Mesodermal cell (in vitro differentiated cells): ENCODE results near the gene HSF2. TPM values are rescaled to one million over a fixed set of nuclear protein-coding genes. Genes with fewer than 3 reads are reported as not detected.
A peak's percentile ranks its signal among the peaks of the same experiment; 100 is the strongest.

Experiments used
- H3K27ac ChIP-seq: 2 replicates; pipeline ENCODE4 v1.7.0; 2013; ENCODE audit warnings: mild to moderate bottlenecking, low read depth, low read length, moderate library complexity; ENCODE audit not compliant: severe bottlenecking
- H3K36me3 ChIP-seq: 2 replicates; pipeline ENCODE4 v1.7.1; 2013; ENCODE audit warnings: mild to moderate bottlenecking, low read length, moderate library complexity; ENCODE audit not compliant: control insufficient read depth, insufficient read depth
- H3K4me1 ChIP-seq: one replicate; pipeline ENCODE4 v1.7.1; 2013; ENCODE audit warnings: mild to moderate bottlenecking, low read length; ENCODE audit not compliant: insufficient read depth, control insufficient read depth, poor library complexity, severe bottlenecking
- H3K4me3 ChIP-seq: 2 replicates; pipeline ENCODE4 v1.7.0; 2013; ENCODE audit warnings: low read length, control low read depth, mild to moderate bottlenecking; ENCODE audit not compliant: insufficient read depth, poor library complexity, severe bottlenecking; ENCODE audit errors: extremely low read depth
- H3K9me3 ChIP-seq: 2 replicates; pipeline ENCODE4 v1.7.1; 2013; ENCODE audit warnings: mild to moderate bottlenecking, low read length, moderate library complexity; ENCODE audit not compliant: control insufficient read depth
- WGBS, 2 experiments: methylation state at CpG; one replicate each; pipeline ENCODE4 v1.1.5; 2013; ENCODE audit warnings: missing lambda C conversion rate in 2 of 2; ENCODE audit not compliant: insufficient coverage in 2 of 2; 5-methylcytosine and 5-hydroxymethylcytosine counted together
- polyA plus RNA-seq, 2 experiments: library from polyadenylated mRNA; stranded (reverse); fragments of 50-300 nt; gene quantifications; one replicate each; pipeline ENCODE4 v1.2.3, GENCODE V29; 2013

The HSF2 gene, protein sequence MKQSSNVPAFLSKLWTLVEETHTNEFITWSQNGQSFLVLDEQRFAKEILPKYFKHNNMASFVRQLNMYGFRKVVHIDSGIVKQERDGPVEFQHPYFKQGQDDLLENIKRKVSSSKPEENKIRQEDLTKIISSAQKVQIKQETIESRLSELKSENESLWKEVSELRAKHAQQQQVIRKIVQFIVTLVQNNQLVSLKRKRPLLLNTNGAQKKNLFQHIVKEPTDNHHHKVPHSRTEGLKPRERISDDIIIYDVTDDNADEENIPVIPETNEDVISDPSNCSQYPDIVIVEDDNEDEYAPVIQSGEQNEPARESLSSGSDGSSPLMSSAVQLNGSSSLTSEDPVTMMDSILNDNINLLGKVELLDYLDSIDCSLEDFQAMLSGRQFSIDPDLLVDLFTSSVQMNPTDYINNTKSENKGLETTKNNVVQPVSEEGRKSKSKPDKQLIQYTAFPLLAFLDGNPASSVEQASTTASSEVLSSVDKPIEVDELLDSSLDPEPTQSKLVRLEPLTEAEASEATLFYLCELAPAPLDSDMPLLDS
- polyA plus RNA-seq (2013, experiment 1 of 2): 29.7 TPM
- polyA plus RNA-seq (2013, experiment 2 of 2): 26.6 TPM

DNA sequence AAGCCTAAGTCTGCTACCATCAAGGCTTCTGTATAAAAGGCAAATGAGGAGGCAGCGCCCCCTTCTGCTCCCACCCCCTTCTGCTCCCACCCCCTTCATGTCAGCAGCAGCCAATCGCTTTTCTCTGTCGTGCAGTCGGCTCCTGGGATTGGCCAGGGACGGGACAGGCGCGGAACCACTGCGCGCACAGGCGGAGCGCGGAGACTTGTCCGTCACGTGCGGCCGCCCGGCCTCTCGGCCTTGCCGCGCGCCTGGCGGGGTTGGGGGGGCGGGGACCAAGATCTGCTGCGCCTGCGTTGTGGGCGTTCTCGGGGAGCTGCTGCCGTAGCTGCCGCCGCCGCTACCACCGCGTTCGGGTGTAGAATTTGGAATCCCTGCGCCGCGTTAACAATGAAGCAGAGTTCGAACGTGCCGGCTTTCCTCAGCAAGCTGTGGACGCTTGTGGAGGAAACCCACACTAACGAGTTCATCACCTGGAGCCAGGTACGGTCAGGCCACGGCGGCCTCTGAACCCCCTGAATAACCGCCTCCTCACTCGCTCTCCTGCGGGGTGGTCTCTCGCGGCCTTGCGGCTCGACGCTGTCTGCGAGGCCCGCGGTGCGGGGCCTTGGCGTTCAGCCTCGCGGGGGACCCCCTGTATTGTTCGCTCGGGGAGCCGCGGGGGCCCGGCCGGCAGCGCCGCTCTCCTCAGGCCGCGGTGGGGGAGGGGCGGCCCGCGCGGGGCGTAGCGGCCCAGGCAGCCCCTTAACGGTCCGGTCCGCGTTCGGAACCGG lies at the start of gene HSF2:
TSS of gene HSF2 (plus strand) at position 305 of the 773 bp plus-strand sequence. CDS start at position 391, 86 bp downstream.
- WGBS, 2 experiments: 0 to 1% methylated on average over 62 to 76 of the region's 82 CpGs
- peak within 1 kb of the TSS; percentile 78 for H3K4me3 ChIP-seq
- H3K27ac ChIP-seq: peak within 1 kb of the TSS; percentile 84
- peaks cover 4% of the 10 kb centered on the region for H3K36me3 ChIP-seq
- H3K4me1 ChIP-seq: peaks cover 3% of the 10 kb centered on the region
- no peaks in the 10 kb centered on the region for H3K9me3 ChIP-seq

DNA sequence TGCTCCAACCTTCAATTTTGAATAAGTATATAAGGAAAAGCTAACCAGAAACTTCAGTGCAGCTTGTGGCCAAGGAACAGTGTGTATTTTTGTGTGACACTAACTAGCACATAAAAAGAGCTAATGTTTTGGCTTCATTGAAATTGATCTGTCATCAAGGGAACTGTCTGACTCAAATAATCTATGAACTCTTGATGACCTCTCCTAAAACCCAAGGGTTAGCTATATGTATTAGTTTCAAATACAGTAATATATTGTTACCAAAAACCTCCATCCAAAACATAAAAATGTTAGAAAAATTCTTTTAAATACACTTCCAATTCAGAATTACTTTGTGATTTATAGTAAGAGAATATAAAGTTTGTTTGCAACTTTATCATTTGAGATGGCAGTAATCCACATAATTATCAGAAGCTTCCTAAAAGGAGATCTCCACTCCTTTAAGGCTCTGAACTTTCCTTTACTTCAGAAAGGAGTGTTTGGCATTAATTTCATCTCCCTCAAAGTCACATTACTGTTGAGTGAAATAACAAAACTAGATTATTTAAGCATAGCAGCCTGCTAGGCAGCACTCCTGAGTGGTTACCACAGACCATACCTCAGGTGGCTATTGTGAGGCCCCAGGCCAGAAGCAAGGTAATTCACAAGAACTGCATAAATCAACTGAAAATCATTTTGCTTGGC lies 46.3 kb upstream of the HSF2 start:
- Histone ChIP-seq H3K4me1 (no peaks in the 10 kb centered on the region), H3K36me3 (no peaks in the 10 kb centered on the region), H3K27ac (no peak overlapping the region), H3K4me3 (no peak overlapping the region), H3K9me3 (no peaks in the 10 kb centered on the region)

DNA sequence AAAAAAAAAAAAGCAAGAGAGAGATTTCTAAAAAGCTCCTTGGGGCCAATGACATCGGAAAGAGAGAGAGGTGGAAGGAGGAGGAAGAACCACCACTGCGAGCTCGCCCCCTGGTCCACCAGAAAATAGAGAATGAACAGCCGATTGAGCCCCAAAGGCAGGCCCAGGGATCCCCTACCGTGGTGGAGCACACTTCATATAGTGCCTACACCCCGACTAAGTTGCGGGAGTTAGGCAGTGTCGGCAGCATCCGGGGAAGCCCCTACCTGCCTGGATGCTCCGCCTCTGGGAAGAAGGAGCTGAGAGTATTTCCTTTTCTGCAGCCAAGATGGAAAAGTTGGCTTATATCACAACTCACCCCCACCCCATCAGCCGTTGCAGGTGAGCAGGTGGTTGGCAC lies 38.6 kb upstream of the HSF2 start:
- 84 to 90% methylated on average over 2 to 5 of the region's 11 CpGs for WGBS, 2 experiments
- no peak overlapping the region for H3K27ac ChIP-seq
- no peaks in the 10 kb centered on the region for H3K9me3 ChIP-seq
- H3K4me3 ChIP-seq: no peak overlapping the region
- H3K36me3 ChIP-seq: no peaks in the 10 kb centered on the region
- no peaks in the 10 kb centered on the region for H3K4me1 ChIP-seq

DNA sequence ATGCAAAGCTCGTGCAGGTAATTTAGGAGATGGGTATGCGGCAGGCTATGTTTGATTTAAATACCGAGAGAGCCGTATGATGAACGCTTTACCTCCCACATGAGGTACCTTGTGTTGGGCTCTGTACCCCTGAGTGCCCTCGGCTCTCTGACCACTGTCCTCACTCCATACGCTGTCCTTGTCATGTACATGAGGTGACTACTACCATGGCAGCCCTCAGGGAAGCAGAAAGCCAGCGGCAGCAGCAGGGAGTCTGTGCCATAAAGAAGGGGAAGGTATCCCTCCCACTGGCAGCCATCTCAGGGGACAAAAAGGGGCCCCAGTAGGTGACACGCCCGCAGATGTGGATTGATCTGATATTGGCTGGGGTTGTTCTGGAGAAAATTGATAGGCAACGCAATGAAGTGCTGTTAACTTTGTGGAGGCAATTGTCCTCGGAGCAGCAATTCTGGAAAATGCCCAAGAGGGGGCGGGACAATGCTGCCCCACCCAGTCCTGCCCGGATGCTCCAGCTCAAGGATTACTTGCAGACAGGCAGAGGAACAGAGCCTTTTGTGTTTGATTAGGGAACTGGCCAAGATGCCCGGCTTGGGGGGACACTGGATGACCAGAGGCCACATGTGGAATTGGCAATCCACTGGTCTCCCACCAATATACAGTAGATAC lies 38.0 kb upstream of the HSF2 start:
- no peak overlapping the region for H3K27ac ChIP-seq
- no peak overlapping the region for H3K4me3 ChIP-seq
- H3K9me3 ChIP-seq: no peaks in the 10 kb centered on the region
- no peaks in the 10 kb centered on the region for H3K4me1 ChIP-seq
- WGBS, 2 experiments: 86 to 89% methylated on average over 13 of the region's 15 CpGs
- no peaks in the 10 kb centered on the region for H3K36me3 ChIP-seq

DNA sequence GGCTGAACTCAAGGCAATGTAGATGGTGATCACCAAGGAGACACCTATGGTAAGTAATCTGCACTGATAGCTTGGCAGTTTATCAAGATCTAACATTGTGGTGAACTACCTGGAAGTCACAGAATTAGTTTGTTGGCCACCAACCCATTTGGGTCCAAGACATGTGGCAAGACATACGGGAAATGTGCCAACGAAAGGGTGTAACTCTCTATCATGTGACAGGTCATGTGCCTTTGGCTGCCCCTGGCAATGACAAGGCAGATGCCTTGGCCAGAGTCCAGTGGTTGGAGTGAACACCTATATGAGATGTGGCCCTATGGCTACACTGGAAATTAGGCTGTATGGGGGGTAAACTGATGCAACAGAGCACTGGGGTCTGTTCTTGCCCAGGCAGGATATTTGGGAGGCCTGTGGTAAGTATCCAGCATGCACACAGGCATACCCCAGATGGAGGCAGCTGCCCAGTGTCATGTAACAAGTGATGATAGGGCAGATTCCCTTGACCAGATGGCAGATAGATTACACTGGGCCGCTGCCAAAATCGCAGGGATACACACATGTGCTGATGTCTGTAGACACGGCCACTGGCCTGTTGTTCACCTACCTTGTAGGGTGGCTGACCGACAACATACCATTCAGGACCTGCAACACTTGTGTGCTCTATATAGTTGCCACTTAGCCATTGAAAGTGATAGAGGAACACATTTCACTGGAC lies 35.5 kb upstream of the HSF2 start:
- no peaks in the 10 kb centered on the region for H3K4me1 ChIP-seq
- H3K9me3 ChIP-seq: no peaks in the 10 kb centered on the region
- H3K4me3 ChIP-seq: no peak overlapping the region
- H3K27ac ChIP-seq: no peak overlapping the region
- 82 to 86% methylated on average over 6 of the region's 6 CpGs for WGBS, 2 experiments
- H3K36me3 ChIP-seq: no peaks in the 10 kb centered on the region

DNA sequence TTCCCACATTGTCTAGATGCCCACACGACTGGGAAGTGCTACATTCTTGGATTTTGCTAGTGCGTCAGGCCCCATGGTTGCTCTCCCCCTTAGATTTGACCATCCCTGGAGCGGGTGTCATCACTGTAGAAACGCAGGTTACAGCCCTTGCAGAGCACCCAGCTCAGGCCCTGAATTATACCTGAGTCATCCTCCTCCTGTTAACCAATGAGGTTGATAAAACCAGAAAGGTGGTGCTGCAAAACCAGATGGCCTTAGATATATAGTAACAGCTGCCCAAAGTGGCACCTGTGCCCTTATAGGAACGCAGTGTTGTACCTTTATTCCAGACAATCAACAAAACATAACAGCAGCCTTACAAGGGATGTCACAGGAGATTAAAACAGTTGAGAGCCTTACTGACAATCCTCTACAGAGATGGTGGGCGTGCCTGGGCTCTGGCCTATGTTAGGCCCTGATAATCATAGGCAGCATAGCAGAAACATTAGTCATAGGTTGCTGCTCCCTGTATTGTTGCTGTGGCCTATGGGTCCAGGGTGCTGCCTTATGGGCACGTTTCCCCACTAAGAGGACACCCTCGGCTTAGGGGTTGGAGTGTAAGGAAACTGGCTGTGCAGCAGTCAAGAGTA lies 33.6 kb upstream of the HSF2 start:
- no peak overlapping the region for H3K27ac ChIP-seq
- no peak overlapping the region for H3K4me3 ChIP-seq
- H3K9me3 ChIP-seq: no peaks in the 10 kb centered on the region
- no peaks in the 10 kb centered on the region for H3K36me3 ChIP-seq
- H3K4me1 ChIP-seq: no peaks in the 10 kb centered on the region
- WGBS, 2 experiments: 89 to 96% methylated on average over 7 to 8 of the region's 8 CpGs

DNA sequence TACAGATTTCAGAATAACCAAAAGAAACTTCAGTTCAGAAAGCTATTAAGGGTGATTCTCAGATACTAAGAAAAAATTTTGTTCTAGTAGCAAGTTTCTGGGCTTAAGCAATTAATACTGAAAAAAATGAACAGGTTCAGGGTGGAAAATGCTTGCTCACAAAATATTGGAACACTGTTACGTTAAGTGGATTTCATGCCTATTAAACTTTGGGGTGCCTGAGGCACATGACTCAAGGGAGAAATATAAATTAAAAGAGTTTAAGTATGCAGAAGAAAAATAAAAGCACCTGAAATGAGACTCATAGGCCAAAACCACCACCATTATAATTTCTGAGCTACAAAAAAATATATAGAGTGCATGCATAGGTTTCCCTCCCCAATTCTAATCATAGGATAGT lies 32.3 kb upstream of the HSF2 start:
- Histone ChIP-seq H3K4me1 (no peaks in the 10 kb centered on the region), H3K27ac (no peak overlapping the region), H3K36me3 (no peaks in the 10 kb centered on the region), H3K4me3 (no peak overlapping the region), H3K9me3 (no peaks in the 10 kb centered on the region)
- WGBS, 2 experiments: 100% methylated on average over 1 of the region's 1 CpG; no CpG with 5 or more reads in 1 of the 2 experiments

DNA sequence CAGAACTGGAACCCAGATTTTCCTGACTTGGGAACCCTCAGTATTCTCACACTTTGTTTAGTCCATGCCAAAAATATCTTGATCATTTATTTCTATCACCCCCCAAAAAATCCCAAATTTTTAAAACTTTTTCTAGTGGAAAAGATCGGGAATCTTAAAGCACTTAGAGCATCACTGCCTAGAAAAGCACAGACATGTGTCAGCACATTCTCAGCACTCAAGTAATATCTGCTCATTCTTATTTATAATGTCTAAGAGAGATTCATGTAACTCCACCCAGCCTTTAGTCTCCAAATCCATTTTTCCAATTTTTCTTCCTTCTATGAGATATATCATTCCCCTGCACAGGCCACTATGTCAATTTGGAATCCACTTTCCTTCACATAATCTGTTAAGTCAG lies 29.9 kb upstream of the HSF2 start:
- no peaks in the 10 kb centered on the region for H3K36me3 ChIP-seq
- 80% methylated on average over 1 of the region's 1 CpG; no CpG with 5 or more reads in 1 of the 2 experiments for WGBS, 2 experiments
- no peaks in the 10 kb centered on the region for H3K9me3 ChIP-seq
- no peak overlapping the region for H3K27ac ChIP-seq
- H3K4me3 ChIP-seq: no peak overlapping the region
- H3K4me1 ChIP-seq: no peaks in the 10 kb centered on the region

DNA sequence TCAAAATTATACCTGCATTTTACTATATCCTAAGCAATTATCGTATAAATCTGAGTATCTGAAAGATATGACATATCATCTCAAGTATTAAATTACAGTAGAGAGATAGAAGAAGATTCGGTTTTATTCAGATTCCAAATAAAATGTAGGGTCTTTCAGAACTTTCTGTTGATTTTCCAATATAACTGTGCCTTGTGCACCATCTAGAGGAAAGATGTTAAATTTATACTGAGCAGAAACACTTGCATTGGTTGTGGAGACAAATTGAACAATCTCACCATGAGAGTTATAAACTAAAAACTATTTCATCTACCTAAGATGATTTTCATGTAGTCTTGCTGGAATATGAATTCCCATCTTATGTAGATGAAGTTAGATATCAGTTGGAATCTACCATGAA lies 26.8 kb upstream of the HSF2 start:
- no peak overlapping the region for H3K27ac ChIP-seq
- H3K9me3 ChIP-seq: no peaks in the 10 kb centered on the region
- H3K4me3 ChIP-seq: no peak overlapping the region
- no peaks in the 10 kb centered on the region for H3K4me1 ChIP-seq
- no CpG with 5 or more reads among the region's 2 CpGs for WGBS, 2 experiments
- no peaks in the 10 kb centered on the region for H3K36me3 ChIP-seq
